HG03520 (cell line): ENCODE results near the gene KBTBD12.

ENCODE experiments used
- ATAC-seq: cut with Tn5 transposase; IDR thresholded peaks from one replicate; pipeline ENCODE4 v1.9.1; 2021; ENCODE audit warnings: mild to moderate bottlenecking, moderate library complexity; ENCODE audit not compliant: unreplicated experiment

KBTBD12 gene

GRCh38 chr3:128009952-128010846 is 95.2 kb downstream of the KBTBD12 start:
- no peak for ATAC-seq

GRCh38 chr3:128011140-128011539 is 96.1 kb downstream of the KBTBD12 start:
- no peak for ATAC-seq

GRCh38 chr3:128012050-128012449 is 97.0 kb downstream of the KBTBD12 start:
- no peak for ATAC-seq

- no peak for ATAC-seq
Observed at GRCh38 chr3:128014548-128014947, 99.5 kb downstream of the KBTBD12 start.

GRCh38 chr3:128016502-128016901 is 101.5 kb downstream of the KBTBD12 start:
- ATAC-seq: no peak

- ATAC-seq: no peak
Observed at GRCh38 chr3:128021768-128022372, 106.8 kb downstream of the KBTBD12 start.

- ATAC-seq: no peak
Observed at GRCh38 chr3:128033102-128033501, 118.1 kb downstream of the KBTBD12 start.

- no peak for ATAC-seq
Observed at GRCh38 chr3:128036119-128036518, 121.1 kb downstream of the KBTBD12 start.
